Small intestine (tissue), 7 donors: ENCODE data around the gene MYO1B. TPM values are rescaled to one million over a fixed set of nuclear protein-coding genes. Genes with fewer than 3 reads are reported as not detected.
A peak's percentile ranks its signal among the peaks of the same experiment; 100 is the strongest.

Experiments used
- DNase-seq, 2 donors: peaks; one replicate each; pipeline versions ENCODE4 v3.0.0 to v3.0.0-alpha.2; 2013
- FAIRE-seq: peaks from 2 replicates; lab custom pipeline; 2012; peaks lifted over from hg19 to GRCh38; lab: Jason Lieb, UNC
- H3K27ac ChIP-seq, 3 donors: one replicate each; pipeline ENCODE4 v1.5.1; 2013; ENCODE audit warnings: low read length in 2 of 3, mild to moderate bottlenecking in 2 of 3, control low read depth in 1 of 3, inconsistent platforms in 1 of 3, low read depth in 1 of 3, moderate library complexity in 1 of 3
- H3K27me3 ChIP-seq, 3 donors: one replicate each; pipeline ENCODE4 v1.6.1; 2013; ENCODE audit warnings: low read length in 3 of 3, inconsistent platforms in 1 of 3; ENCODE audit not compliant: control insufficient read depth in 3 of 3, insufficient read depth in 3 of 3
- H3K36me3 ChIP-seq, 3 donors: one replicate each; pipeline ENCODE4 v1.6.1; 2013; ENCODE audit warnings: low read length in 3 of 3, inconsistent platforms in 1 of 3, low read depth in 1 of 3, mild to moderate bottlenecking in 1 of 3, moderate library complexity in 1 of 3; ENCODE audit not compliant: control insufficient read depth in 3 of 3, insufficient read depth in 2 of 3
- H3K4me1 ChIP-seq, 3 donors: one replicate each; pipeline ENCODE4 v1.6.1; 2013; ENCODE audit warnings: low read length in 2 of 3, inconsistent platforms in 1 of 3, low read depth in 1 of 3, mild to moderate bottlenecking in 1 of 3, moderate library complexity in 1 of 3; ENCODE audit not compliant: control insufficient read depth in 3 of 3, insufficient read depth in 2 of 3
- H3K4me3 ChIP-seq, 3 donors: one replicate each; pipeline ENCODE4 v1.5.1; 2013; ENCODE audit warnings: low read length in 3 of 3, control low read depth in 1 of 3, inconsistent platforms in 1 of 3, low read depth in 1 of 3, mild to moderate bottlenecking in 1 of 3, moderate library complexity in 1 of 3
- H3K9me3 ChIP-seq, 2 donors: one replicate each; pipeline ENCODE4 v1.6.1; 2013; ENCODE audit warnings: low read depth in 1 of 2, low read length in 1 of 2; ENCODE audit not compliant: control insufficient read depth in 2 of 2, insufficient read depth in 1 of 2
- WGBS, 3 donors: extraction: QIAGEN DNeasy Blood & Tissue Kit; methylation state at CpG; one replicate each; pipeline ENCODE4 v1.1.7; 2013; 5-methylcytosine and 5-hydroxymethylcytosine counted together
- polyA plus RNA-seq, 4 donors: library from polyadenylated mRNA; stranded (reverse) in 3 of 4; unstranded in 1 of 4; fragments of 200-250 nt in 3 of 4; fragments of 120-200 nt in 1 of 4; gene quantifications; one replicate each; pipeline versions ENCODE4 v1.2.1 to v1.2.3, GENCODE V29; 2013
- donor health status: healthy with polysubstance abuse.
- donor health status: control.
- donor health status: control.
- donor health status: Bipolar disorder and iron deficiency.
- donor health status: healthy.

MYO1B gene
- polyA plus RNA-seq, 4 donors: 8.1 to 34.8 (median 12.9) TPM

DNA sequence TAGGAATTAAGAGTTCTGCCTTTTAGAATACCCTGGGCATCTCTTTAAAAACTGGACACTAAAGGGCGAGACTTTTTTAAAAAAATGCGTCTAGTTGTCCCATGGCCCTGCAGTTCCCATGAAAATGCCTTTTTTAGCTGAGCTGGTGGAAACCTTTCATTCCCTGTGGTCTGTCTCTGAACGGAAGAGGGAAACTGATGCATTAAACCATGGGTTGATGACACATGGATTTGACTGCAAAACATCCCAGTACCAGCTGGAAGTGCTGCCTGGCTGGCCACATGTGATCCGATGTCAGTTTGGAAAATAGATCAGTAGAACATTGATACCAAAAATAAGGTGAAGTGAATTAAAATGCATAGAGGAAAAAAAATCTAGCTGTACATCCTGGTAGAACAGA, 129.2 kb downstream of the MYO1B start:
- Histone ChIP-seq H3K27ac (no peak overlapping the region), H3K4me3 (no peak overlapping the region), H3K4me1 (peaks cover 3 to 16% (median 7%) of the 10 kb centered on the region in 3 donors), H3K9me3 (no peaks in the 10 kb centered on the region), H3K36me3 (peaks cover 0 to 11% (median 0%) of the 10 kb centered on the region in 3 donors), H3K27me3 (no peaks in the 10 kb centered on the region)
- WGBS, 3 donors: 91 to 95% (median 93%) methylated on average over 4 of the region's 4 CpGs
- no peak for FAIRE-seq
- no peak for DNase-seq

DNA sequence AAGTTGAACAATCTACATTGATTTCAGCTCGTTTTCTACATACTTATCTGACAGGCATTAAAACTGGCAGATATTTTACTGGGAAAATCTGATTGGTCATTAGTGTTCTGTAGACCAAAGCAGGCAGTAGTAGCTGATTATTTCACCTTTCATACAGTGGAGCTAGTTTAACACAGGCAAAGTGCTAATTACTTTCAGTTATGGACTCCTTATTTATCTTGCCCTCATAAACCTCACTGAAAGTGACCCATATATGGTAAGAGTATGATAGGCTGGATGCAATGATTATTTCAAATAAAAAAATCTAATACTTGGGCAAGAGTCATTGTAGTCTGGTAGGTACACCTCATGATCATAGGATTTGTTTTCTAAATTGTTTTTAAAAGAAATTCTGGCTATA, 129.7 kb downstream of the MYO1B start:
- H3K4me1 ChIP-seq: peaks cover 3 to 16% (median 7%) of the 10 kb centered on the region in 3 donors
- peaks cover 0 to 11% (median 0%) of the 10 kb centered on the region in 3 donors for H3K36me3 ChIP-seq
- no peak for FAIRE-seq
- no peaks in the 10 kb centered on the region for H3K9me3 ChIP-seq
- no peaks in the 10 kb centered on the region for H3K27me3 ChIP-seq
- peak in 1 of 2 donors; percentile 35 for DNase-seq
- no peak overlapping the region for H3K4me3 ChIP-seq
- H3K27ac ChIP-seq: no peak overlapping the region
- WGBS, 3 donors: 46 to 65% (median 63%) methylated on average over 1 of the region's 1 CpG

DNA sequence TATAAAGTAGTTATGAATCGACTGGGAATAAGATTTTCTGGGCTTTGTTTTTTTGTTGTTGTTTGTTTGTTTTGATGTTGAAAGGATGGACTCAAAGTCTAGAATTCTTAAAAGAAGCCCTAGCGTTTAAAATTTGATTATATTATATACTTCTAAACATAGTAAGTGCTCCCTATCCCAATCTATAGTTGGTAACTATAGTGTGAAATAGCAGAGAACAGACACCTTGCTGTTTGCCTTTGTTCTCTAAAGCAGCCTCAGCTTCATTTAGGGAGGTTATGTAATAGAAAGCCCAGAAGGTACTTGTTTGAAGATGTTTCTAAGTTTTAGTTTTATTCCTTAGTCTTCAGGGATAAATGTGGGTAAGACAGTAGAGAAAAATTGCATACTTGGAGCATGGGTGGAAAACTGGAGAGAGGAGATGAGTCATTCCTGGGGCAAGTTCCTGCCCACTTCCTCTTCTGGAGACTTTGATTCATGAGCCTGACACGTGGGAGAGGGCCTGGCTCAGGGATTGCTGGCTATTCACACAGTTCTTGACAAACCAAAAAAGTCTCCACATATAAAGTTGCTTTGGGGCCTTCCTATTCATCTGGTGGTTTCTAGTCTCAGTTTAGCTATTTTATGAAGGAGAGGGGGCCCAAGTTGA, 131.9 kb downstream of the MYO1B start:
- FAIRE-seq (peak; percentile 33), DNase-seq (peak; percentile 86 to 94)
- Histone ChIP-seq H3K27ac (peak overlapping the region in 2 of 3 donors; percentile 16 to 66), H3K4me3 (no peak overlapping the region), H3K9me3 (no peaks in the 10 kb centered on the region), H3K4me1 (peaks cover 3 to 16% (median 7%) of the 10 kb centered on the region in 3 donors), H3K27me3 (no peaks in the 10 kb centered on the region), H3K36me3 (peaks cover 0 to 6% (median 0%) of the 10 kb centered on the region in 3 donors)
- 37 to 44% (median 40%) methylated on average over 3 of the region's 3 CpGs for WGBS, 3 donors

DNA sequence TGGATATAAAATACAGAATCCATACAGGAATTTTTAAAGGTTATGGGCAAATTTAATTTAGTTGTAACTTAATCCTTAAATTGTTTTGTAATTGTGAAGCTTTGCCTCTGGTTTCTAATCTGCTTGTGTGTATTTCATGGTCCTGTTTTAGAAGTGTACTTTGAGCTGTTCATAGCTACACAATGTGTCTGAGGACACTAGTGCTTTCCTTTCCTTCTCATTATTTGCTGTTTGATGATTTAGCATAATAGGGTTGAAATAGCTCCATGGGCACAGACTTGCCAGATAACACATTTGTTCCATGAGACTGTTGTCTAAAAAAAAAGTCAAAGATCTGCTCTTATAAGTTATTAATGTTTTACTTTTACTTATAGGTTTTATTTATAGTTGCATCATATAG, 134.2 kb downstream of the MYO1B start:
- H3K4me3 ChIP-seq: no peak overlapping the region
- H3K27me3 ChIP-seq: no peaks in the 10 kb centered on the region
- peak overlapping the region in 1 of 3 donors; percentile 21 for H3K27ac ChIP-seq
- no peaks in the 10 kb centered on the region for H3K9me3 ChIP-seq
- FAIRE-seq (no peak), DNase-seq (peak; percentile 36 to 58)
- H3K4me1 ChIP-seq: peaks cover 3 to 20% (median 7%) of the 10 kb centered on the region in 3 donors
- H3K36me3 ChIP-seq: peaks cover 0 to 4% (median 0%) of the 10 kb centered on the region in 3 donors

DNA sequence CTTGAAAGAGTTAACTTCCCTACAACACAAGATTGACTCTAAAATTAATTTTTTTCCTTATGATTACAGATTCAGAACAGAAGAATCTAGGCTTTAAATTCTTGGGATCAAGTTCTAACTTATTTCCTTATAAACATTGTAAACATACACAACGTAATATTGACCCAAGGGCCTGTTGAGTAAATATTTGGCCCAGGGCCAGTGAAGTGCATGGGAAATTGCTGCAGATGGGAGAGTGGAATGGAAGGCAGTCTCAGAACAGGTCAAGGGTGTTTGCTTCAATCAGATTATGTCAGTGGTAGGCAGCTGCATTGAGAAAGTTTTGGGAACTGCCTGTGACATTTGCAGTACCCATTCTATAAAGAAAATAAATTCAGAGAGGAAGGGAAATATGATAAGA, 137.6 kb downstream of the MYO1B start:
- 16 to 34% (median 19%) methylated on average over 1 of the region's 1 CpG for WGBS, 3 donors
- Histone ChIP-seq H3K4me1 (peaks cover 2 to 15% (median 2%) of the 10 kb centered on the region in 3 donors), H3K27ac (no peak overlapping the region), H3K36me3 (peaks cover 0 to 11% (median 0%) of the 10 kb centered on the region in 3 donors), H3K9me3 (no peaks in the 10 kb centered on the region), H3K4me3 (no peak overlapping the region), H3K27me3 (no peaks in the 10 kb centered on the region)
- FAIRE-seq (no peak), DNase-seq (peak; percentile 78 to 87)

DNA sequence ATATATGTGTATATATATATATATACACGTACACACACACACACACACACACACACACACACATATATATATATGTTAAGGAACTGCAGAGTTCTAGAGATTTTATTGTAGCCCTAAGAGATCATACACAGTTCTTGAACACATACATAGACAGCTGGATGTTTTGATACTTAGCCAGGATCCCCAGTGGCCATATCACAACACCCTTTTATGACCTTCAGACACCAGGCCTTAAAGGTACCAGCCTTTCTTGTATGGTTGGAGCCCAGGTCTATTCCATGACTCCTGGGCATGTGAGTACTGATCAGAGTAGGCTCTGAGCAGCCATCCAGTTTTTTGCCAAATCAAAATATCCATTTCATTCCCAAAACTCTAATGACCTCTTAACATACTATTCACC, 138.3 kb downstream of the MYO1B start:
- no peak for DNase-seq
- H3K9me3 ChIP-seq: no peaks in the 10 kb centered on the region
- no peak overlapping the region for H3K27ac ChIP-seq
- H3K4me1 ChIP-seq: peaks cover 0 to 11% (median 0%) of the 10 kb centered on the region in 3 donors
- H3K36me3 ChIP-seq: peaks cover 0 to 11% (median 0%) of the 10 kb centered on the region in 3 donors
- H3K27me3 ChIP-seq: no peaks in the 10 kb centered on the region
- no peak for FAIRE-seq
- no peak overlapping the region for H3K4me3 ChIP-seq
- 0 to 44% (median 14%) methylated on average over 1 of the region's 1 CpG for WGBS, 3 donors

DNA sequence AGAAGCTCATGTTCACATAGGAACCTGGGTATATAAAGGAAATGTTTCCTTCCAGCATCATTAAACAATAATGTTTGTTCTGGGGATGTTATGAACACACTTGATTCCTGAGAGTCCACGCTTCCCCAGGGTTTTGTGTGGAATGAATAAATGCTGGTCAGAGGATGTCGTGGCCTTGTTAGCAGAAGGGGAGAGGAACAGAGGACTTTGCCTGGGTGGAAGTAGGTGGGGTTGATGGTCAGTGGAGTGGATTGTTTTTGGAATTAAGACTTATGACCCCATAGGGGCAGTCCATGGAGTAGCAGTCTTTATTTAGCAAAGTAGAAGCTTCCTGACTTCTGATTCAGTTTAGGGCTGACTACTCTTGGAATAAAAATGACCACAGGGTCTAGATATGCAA, 139.6 kb downstream of the MYO1B start:
- WGBS, 3 donors: 76 to 89% (median 84%) methylated on average over 2 of the region's 2 CpGs
- Histone ChIP-seq H3K4me3 (no peak overlapping the region), H3K27ac (no peak overlapping the region), H3K36me3 (peaks cover 0 to 15% (median 0%) of the 10 kb centered on the region in 3 donors), H3K27me3 (no peaks in the 10 kb centered on the region), H3K9me3 (no peaks in the 10 kb centered on the region), H3K4me1 (peaks cover 0 to 4% (median 0%) of the 10 kb centered on the region in 3 donors)
- DNase-seq (no peak), FAIRE-seq (no peak)

DNA sequence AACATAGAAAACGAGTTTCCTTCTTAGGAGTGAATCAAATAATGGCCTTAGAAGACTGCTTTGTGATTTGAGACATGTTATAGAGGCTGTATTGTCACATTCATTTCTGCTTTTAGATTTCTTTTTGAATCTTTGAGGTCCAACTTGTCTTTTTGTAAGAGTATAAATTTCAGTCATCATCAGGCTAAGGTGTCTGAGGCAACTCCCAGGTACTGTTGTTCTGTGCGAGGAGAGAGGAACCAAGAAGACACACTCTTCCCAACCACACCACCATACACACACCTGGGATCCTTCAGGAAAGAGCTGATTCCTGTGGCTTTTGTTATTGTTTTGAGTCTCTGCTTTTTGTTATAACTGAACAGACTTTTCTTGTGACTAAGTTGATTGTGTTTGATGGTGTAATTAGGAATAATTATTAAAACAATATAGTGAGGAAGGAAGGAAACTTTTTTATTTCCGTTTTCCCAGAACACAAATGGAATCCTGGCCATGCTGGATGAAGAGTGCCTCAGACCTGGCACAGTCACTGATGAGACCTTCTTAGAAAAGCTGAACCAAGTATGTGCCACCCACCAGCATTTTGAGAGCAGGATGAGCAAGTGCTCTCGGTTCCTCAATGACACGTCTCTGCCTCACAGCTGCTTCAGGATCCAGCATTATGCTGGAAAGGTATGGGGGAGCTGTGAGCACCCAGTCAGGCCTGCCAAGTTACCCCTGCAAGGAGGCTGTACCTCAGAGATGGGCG, 140.4 kb downstream of the MYO1B start:
- no peak for DNase-seq
- WGBS, 3 donors: 70 to 89% (median 77%) methylated on average over 6 of the region's 6 CpGs
- Histone ChIP-seq H3K9me3 (no peaks in the 10 kb centered on the region), H3K27me3 (no peaks in the 10 kb centered on the region), H3K27ac (peak overlapping the region in 1 of 3 donors; percentile 14), H3K4me3 (no peak overlapping the region), H3K4me1 (peaks cover 0 to 4% (median 0%) of the 10 kb centered on the region in 3 donors), H3K36me3 (peaks cover 0 to 16% (median 0%) of the 10 kb centered on the region in 3 donors)
- FAIRE-seq: no peak
